Astrocyte of the spinal cord (primary cell): ENCODE results near the gene SNN.

Source experiments
- DNase-seq: peaks from one replicate; pipeline ENCODE4 v3.0.0; 2011; ENCODE audit warnings: low read depth, low spot score
- H3K4me3 ChIP-seq: 2 replicates; pipeline ENCODE4 v1.5.1; 2011; ENCODE audit warnings: low read depth, mild to moderate bottlenecking, low read length, moderate library complexity
- CTCF ChIP-seq: IDR thresholded peaks from 2 replicates; pipeline ENCODE4 v1.5.1; 2012; ENCODE audit warnings: low read depth, mild to moderate bottlenecking, low read length, inconsistent platforms
- in situ Hi-C: cut with HindIII; loops from 2 replicates; pipeline ENCODE4 v1.10.0; 2017; ENCODE audit warnings: low sequenced_read_pairs

The SNN gene

DNA sequence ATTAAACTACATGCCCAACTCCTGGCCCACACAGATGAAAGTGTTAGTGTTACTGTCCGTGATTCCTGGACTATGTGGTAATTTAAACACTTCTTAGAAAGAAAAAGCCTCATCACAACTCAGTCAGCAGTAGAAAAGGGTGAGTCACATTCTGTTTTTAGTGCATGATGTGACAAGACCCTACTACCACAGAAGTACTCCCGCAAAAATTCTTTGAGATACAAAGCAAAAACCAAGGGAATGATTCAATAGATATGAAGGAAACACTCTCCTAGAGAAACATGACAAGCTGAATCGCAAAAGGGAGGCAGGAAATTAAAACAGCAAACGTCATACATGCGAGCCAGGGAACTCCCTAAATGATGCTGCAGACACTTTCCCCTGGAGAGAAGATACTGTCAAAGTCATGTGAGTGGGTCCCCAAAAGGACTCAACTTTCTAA, 14.4 kb downstream of the SNN start:
- H3K4me3 ChIP-seq = no peak overlapping the region
- DNase-seq = peak; percentile 92
- in situ Hi-C loops = no loop called here
- no peak for TF ChIP-seq CTCF

GRCh38 chr16:11683145-11683544, 14.9 kb downstream of the SNN start:
- no peak for DNase-seq
- no peak overlapping the region for H3K4me3 ChIP-seq
- TF ChIP-seq CTCF = no peak
- in situ Hi-C loops = no loop called here

DNA sequence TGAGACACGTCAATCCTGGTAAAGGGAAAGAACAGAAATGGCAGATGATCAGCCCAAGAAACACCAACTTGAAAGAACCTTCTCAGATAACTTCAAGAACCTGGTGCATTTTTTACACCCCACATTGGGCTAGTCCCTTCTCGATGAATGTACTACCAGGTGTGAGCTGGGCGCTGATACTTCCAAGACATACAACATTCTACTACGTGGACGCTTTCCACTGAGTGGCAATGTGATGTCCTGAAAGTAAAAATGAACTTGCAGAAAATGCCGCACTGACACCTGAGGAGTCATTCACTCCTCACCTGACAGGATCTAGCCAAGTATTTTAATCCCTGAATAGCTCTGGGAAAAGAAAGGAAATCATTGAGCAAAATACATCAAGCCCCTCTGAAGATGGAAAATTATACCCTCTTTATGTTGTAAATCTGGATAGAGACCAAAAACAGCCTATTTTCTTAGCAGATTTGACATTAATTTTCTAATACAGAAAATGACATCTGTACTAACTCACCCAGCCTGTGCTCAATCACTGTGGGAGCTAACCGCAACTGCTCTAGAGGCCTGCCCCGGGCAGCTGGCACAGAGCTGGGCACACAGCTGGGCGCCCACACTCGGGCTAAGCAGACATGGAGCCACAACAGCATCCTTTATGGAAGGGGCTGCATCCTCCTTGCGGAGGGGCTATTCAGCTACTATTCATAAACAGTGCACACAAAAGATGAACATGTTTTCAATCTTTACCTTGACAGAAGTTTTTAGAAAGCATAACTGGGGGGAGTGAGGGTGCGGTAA, 16.2 kb downstream of the SNN start:
- in situ Hi-C loops = no loop called here
- TF ChIP-seq CTCF = no peak
- no peak overlapping the region for H3K4me3 ChIP-seq
- DNase-seq = no peak

GRCh38 chr16:11685844-11686618, 17.8 kb downstream of the SNN start:
- no peak for DNase-seq
- no peak for TF ChIP-seq CTCF
- H3K4me3 ChIP-seq = no peak overlapping the region
- in situ Hi-C loops = no loop called here

DNA sequence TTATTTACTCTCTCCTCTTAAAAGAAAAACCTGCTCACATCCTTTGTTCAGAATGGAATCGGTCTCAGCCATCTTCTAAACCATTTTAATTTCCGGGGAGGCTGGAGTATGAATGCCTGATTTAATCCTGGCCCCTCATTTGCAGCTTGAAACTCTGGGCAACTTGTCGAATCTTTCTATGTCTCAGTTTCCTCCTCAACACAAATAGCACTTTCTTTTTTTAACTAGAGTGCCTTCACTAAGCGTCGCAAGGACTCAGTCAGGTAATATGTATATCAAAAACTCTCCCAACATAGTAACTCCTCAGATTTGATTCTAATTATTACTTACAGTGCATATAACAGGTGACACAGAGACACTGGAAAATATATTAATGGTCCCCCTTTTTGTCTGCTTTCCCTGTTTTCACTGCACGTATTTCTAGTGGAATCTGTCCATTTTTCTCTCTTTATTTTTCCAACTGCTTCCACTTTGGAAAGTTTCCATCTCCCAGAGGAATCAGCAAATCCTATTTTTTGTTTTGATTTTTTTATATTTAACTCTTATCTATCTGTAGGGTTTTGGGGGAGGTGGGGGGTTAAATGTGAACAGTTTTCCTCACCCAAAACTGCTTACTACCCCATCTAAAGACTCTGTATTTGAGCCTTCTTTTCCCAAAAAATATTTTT, 18.6 kb downstream of the SNN start:
- TF ChIP-seq CTCF = no peak
- DNase-seq = no peak
- H3K4me3 ChIP-seq = no peak overlapping the region
- in situ Hi-C loops = no loop called here
